HG03460 (cell line): ENCODE results near the gene MCTP2.
A peak's percentile ranks its signal among the peaks of the same experiment; 100 is the strongest.

Source experiments
- ATAC-seq: cut with Tn5 transposase; IDR thresholded peaks from one replicate; pipeline ENCODE4 v1.9.1; 2021; ENCODE audit not compliant: unreplicated experiment

The MCTP2 gene

GRCh38 chr15:94295275-94295674 is 63.9 kb downstream of the MCTP2 start:
- ATAC-seq, result no peak

- ATAC-seq, result no peak
Observed at GRCh38 chr15:94296717-94297116, 65.4 kb downstream of the MCTP2 start.

GRCh38 chr15:94297558-94297957 is 66.2 kb downstream of the MCTP2 start:
- peak; percentile 85 for ATAC-seq

- ATAC-seq, result no peak
Observed at GRCh38 chr15:94298364-94298763, 67.0 kb downstream of the MCTP2 start.

GRCh38 chr15:94300612-94301011 is 69.3 kb downstream of the MCTP2 start:
- no peak for ATAC-seq

GRCh38 chr15:94305133-94305532 is 73.8 kb downstream of the MCTP2 start:
- peak; percentile 49 for ATAC-seq

- ATAC-seq, result peak; percentile 84
Observed at GRCh38 chr15:94306700-94307650, 75.6 kb downstream of the MCTP2 start.

- no peak for ATAC-seq
Observed at GRCh38 chr15:94312946-94313345, 81.6 kb downstream of the MCTP2 start.

GRCh38 chr15:94314639-94315038 is 83.3 kb downstream of the MCTP2 start:
- ATAC-seq, result no peak

GRCh38 chr15:94317211-94317610 is 85.8 kb downstream of the MCTP2 start:
- ATAC-seq, result no peak

- no peak for ATAC-seq
Observed at GRCh38 chr15:94322141-94322540, 90.8 kb downstream of the MCTP2 start.

- no peak for ATAC-seq
Observed at GRCh38 chr15:94323076-94323475, 91.7 kb downstream of the MCTP2 start.

GRCh38 chr15:94324117-94324826 is 92.9 kb downstream of the MCTP2 start:
- ATAC-seq, result peak; percentile 84

- no peak for ATAC-seq
Observed at GRCh38 chr15:94324835-94325767, 93.7 kb downstream of the MCTP2 start.

GRCh38 chr15:94327356-94327936 is 96.1 kb downstream of the MCTP2 start:
- no peak for ATAC-seq

- no peak for ATAC-seq
Observed at GRCh38 chr15:94331731-94332130, 100.4 kb downstream of the MCTP2 start.

- ATAC-seq, result no peak
Observed at GRCh38 chr15:94335616-94336015, 104.3 kb downstream of the MCTP2 start.

- ATAC-seq, result no peak
Observed at GRCh38 chr15:94336817-94337467, 105.6 kb downstream of the MCTP2 start.

- ATAC-seq, result no peak
Observed at GRCh38 chr15:94338243-94338846, 107.0 kb downstream of the MCTP2 start.

- ATAC-seq, result no peak
Observed at GRCh38 chr15:94346282-94346681, 114.9 kb downstream of the MCTP2 start.
